ENCODE results near the gene SF3B5.

SF3B5 gene

DNA sequence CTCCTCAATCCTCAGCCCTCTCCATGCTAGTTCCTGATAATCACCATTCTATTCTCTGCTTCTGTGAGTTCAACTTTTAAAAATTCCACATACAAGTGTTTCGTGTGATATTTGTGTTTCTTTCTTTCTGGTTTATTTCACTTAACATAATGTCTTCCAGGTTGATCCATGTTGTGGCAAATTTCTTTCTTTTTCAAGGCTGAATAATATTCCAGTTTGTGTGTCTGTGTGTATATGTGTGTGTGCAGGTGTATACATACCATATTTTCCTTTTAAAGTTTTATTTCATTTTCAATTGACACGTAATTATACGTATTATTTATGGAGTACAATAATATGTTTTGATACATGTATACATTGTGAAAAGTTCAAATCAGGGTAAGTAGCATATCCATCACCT is 19.8 kb upstream of the SF3B5 start:
- Histone ChIP-seq H3K9me3 (ENCODE audit: low read length) (no peaks in the 10 kb centered on the region), H3K9ac (ENCODE audit: low read length) (no peak overlapping the region), H4K20me1 (ENCODE audit: insufficient read depth, low read length) (no peaks in the 10 kb centered on the region), H3K9me2 (ENCODE audit: low read depth, low read length) (no peaks in the 10 kb centered on the region), H3K4me2 (ENCODE audit: low read length) (no peak overlapping the region), H3K4me1 (ENCODE audit: insufficient read depth, low read length, severe bottlenecking) (no peaks in the 10 kb centered on the region), H3K27me3 (ENCODE audit: insufficient read depth, low read length) (no peaks in the 10 kb centered on the region), H3K27ac (ENCODE audit: low read depth, low read length, poor library complexity, severe bottlenecking) (no peak overlapping the region), H2AFZ (ENCODE audit: low read length) (no peak overlapping the region), H3K36me3 (ENCODE audit: insufficient read depth, low read length) (no peaks in the 10 kb centered on the region), H3K79me2 (ENCODE audit: insufficient read depth, low read length) (no peaks in the 10 kb centered on the region), H3F3A (ENCODE audit: insufficient read depth, low read length) (no peaks in the 10 kb centered on the region), H3K4me3 (ENCODE audit: low read depth, low read length, poor library complexity, severe bottlenecking) (no peak overlapping the region)
- TF ChIP-seq, protein P1, sequence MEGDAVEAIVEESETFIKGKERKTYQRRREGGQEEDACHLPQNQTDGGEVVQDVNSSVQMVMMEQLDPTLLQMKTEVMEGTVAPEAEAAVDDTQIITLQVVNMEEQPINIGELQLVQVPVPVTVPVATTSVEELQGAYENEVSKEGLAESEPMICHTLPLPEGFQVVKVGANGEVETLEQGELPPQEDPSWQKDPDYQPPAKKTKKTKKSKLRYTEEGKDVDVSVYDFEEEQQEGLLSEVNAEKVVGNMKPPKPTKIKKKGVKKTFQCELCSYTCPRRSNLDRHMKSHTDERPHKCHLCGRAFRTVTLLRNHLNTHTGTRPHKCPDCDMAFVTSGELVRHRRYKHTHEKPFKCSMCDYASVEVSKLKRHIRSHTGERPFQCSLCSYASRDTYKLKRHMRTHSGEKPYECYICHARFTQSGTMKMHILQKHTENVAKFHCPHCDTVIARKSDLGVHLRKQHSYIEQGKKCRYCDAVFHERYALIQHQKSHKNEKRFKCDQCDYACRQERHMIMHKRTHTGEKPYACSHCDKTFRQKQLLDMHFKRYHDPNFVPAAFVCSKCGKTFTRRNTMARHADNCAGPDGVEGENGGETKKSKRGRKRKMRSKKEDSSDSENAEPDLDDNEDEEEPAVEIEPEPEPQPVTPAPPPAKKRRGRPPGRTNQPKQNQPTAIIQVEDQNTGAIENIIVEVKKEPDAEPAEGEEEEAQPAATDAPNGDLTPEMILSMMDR (IDR thresholded peaks at IDR 0.05; ENCODE audit: low read length): no peak
- TF ChIP-seq EZH2 (IDR thresholded peaks at IDR 0.05; ENCODE audit: borderline replicate concordance, low read length): no peak

DNA sequence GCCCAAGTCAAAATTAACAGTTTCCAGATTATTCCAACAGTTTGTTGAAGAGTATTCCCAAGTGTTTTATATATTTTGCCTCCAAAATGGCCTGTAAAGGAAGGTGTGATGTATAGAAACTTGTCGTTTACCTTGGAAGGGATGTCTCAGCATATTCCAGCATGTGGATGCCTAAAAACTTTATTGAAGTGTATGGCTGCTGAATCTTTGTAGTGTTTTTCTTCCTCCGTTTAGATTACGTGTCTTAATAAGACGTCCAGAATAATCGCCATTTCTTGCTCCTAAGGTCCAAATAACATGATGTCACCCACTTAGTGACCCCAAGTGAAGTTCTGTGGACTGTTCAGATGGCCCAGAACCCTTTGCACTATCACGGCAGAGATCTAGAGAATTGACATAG is 18.0 kb upstream of the SF3B5 start:
- Histone ChIP-seq H3K9me3 (ENCODE audit: low read length) (no peaks in the 10 kb centered on the region), H4K20me1 (ENCODE audit: insufficient read depth, low read length) (no peaks in the 10 kb centered on the region), H3K4me1 (ENCODE audit: insufficient read depth, low read length, severe bottlenecking) (no peaks in the 10 kb centered on the region), H3K27ac (ENCODE audit: low read depth, low read length, poor library complexity, severe bottlenecking) (no peak overlapping the region), H3K27me3 (ENCODE audit: insufficient read depth, low read length) (no peaks in the 10 kb centered on the region), H3K79me2 (ENCODE audit: insufficient read depth, low read length) (no peaks in the 10 kb centered on the region), H3K9me2 (ENCODE audit: low read depth, low read length) (no peaks in the 10 kb centered on the region), H3K4me2 (ENCODE audit: low read length) (no peak overlapping the region), H3F3A (ENCODE audit: insufficient read depth, low read length) (no peaks in the 10 kb centered on the region), H3K4me3 (ENCODE audit: low read depth, low read length, poor library complexity, severe bottlenecking) (no peak overlapping the region), H3K9ac (ENCODE audit: low read length) (no peak overlapping the region), H3K36me3 (ENCODE audit: insufficient read depth, low read length) (no peaks in the 10 kb centered on the region), H2AFZ (ENCODE audit: low read length) (no peak overlapping the region)
- TF ChIP-seq, protein P1 (IDR thresholded peaks at IDR 0.05; ENCODE audit: low read length): no peak
- TF ChIP-seq EZH2 (IDR thresholded peaks at IDR 0.05; ENCODE audit: borderline replicate concordance, low read length): no peak

DNA sequence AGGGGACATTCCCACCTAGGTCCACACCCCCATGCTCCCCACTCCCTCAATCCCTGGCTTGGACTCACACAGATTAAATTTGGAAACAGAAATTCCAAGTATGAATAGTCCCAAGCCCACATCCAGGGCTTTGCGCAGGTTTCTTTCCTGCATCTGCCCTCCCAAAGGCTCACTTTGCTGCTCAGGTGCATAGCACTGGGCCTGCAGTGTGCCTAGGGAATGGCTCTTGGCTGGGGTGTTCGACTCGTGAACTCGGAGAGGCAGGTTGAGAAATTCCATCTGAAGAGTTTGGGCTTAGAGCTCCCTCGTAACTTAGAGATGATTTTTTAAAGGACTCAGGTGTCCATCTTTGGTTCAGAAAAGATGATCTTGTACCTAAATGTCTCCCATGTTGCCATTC is 14.8 kb upstream of the SF3B5 start:
- Histone ChIP-seq H3K4me1 (ENCODE audit: insufficient read depth, low read length, severe bottlenecking) (no peaks in the 10 kb centered on the region), H3K4me2 (ENCODE audit: low read length) (no peak overlapping the region), H3K27me3 (ENCODE audit: insufficient read depth, low read length) (no peaks in the 10 kb centered on the region), H4K20me1 (ENCODE audit: insufficient read depth, low read length) (no peaks in the 10 kb centered on the region), H3K79me2 (ENCODE audit: insufficient read depth, low read length) (no peaks in the 10 kb centered on the region), H2AFZ (ENCODE audit: low read length) (no peak overlapping the region), H3K36me3 (ENCODE audit: insufficient read depth, low read length) (no peaks in the 10 kb centered on the region), H3K9me2 (ENCODE audit: low read depth, low read length) (no peaks in the 10 kb centered on the region), H3F3A (ENCODE audit: insufficient read depth, low read length) (no peaks in the 10 kb centered on the region), H3K4me3 (ENCODE audit: low read depth, low read length, poor library complexity, severe bottlenecking) (no peak overlapping the region), H3K9me3 (ENCODE audit: low read length) (no peaks in the 10 kb centered on the region), H3K9ac (ENCODE audit: low read length) (no peak overlapping the region), H3K27ac (ENCODE audit: low read depth, low read length, poor library complexity, severe bottlenecking) (no peak overlapping the region)
- TF ChIP-seq, protein P1 (IDR thresholded peaks at IDR 0.05; ENCODE audit: low read length): no peak
- no peak for TF ChIP-seq EZH2 (IDR thresholded peaks at IDR 0.05; ENCODE audit: borderline replicate concordance, low read length)
